ENCODE data around the gene CAMKMT. TPM values are rescaled to one million over a fixed set of nuclear protein-coding genes. Genes with fewer than 3 reads are reported as not detected.

The CAMKMT gene
- total RNA-seq, 2 donors from 2014 or later, result 13.5 to 26.5 TPM

GRCh38 chr2:44632931-44633689 lies 271.4 kb downstream of the CAMKMT start:
- no peaks in the 10 kb centered on the region for H3K27me3 Mint-ChIP-seq
- peaks cover 4% of the 10 kb centered on the region for H3K9me3 Mint-ChIP-seq
- H3K4me3 Mint-ChIP-seq, result no peak overlapping the region
- no peak for ATAC-seq
- H3K4me1 Mint-ChIP-seq (ENCODE audit: low read depth in 2 of 2), result peaks cover 4 to 15% of the 10 kb centered on the region in 2 donors
- H3K27ac Mint-ChIP-seq, result peak overlapping the region in 1 of 2 donors; percentile 37
- no peak for DNase-seq (ENCODE audit: low spot score)
- peaks cover 10% of the 10 kb centered on the region for H3K36me3 Mint-ChIP-seq

GRCh38 chr2:44635725-44636124 lies 274.0 kb downstream of the CAMKMT start:
- no peak overlapping the region for H3K27ac Mint-ChIP-seq
- H3K9me3 Mint-ChIP-seq, result no peaks in the 10 kb centered on the region
- ATAC-seq, result no peak
- no peak overlapping the region for H3K4me3 Mint-ChIP-seq
- peaks cover 10% of the 10 kb centered on the region for H3K36me3 Mint-ChIP-seq
- DNase-seq (ENCODE audit: low spot score), result no peak
- no peaks in the 10 kb centered on the region for H3K27me3 Mint-ChIP-seq
- peaks cover 4 to 15% of the 10 kb centered on the region in 2 donors for H3K4me1 Mint-ChIP-seq (ENCODE audit: low read depth in 2 of 2)

GRCh38 chr2:44638649-44639048 lies 276.9 kb downstream of the CAMKMT start:
- H3K4me1 Mint-ChIP-seq (ENCODE audit: low read depth in 2 of 2), result peaks cover 0 to 6% of the 10 kb centered on the region in 2 donors
- no peaks in the 10 kb centered on the region for H3K27me3 Mint-ChIP-seq
- DNase-seq (ENCODE audit: low spot score) (no peak), ATAC-seq (no peak)
- H3K27ac Mint-ChIP-seq, result no peak overlapping the region
- H3K4me3 Mint-ChIP-seq, result no peak overlapping the region
- no peaks in the 10 kb centered on the region for H3K9me3 Mint-ChIP-seq
- H3K36me3 Mint-ChIP-seq, result peaks cover 5% of the 10 kb centered on the region

- no peaks in the 10 kb centered on the region for H3K27me3 Mint-ChIP-seq
- ATAC-seq (no peak), DNase-seq (ENCODE audit: low spot score) (no peak)
- no peak overlapping the region for H3K27ac Mint-ChIP-seq
- H3K4me3 Mint-ChIP-seq, result no peak overlapping the region
- no peaks in the 10 kb centered on the region for H3K9me3 Mint-ChIP-seq
- no peaks in the 10 kb centered on the region for H3K4me1 Mint-ChIP-seq (ENCODE audit: low read depth in 2 of 2)
- no peaks in the 10 kb centered on the region for H3K36me3 Mint-ChIP-seq
Measured at GRCh38 chr2:44639399-44639798, 277.7 kb downstream of the CAMKMT start.

- no peak for ATAC-seq
- no peaks in the 10 kb centered on the region for H3K36me3 Mint-ChIP-seq
- H3K27me3 Mint-ChIP-seq, result no peaks in the 10 kb centered on the region
- H3K9me3 Mint-ChIP-seq, result no peaks in the 10 kb centered on the region
- H3K4me1 Mint-ChIP-seq (ENCODE audit: low read depth in 2 of 2), result no peaks in the 10 kb centered on the region
- DNase-seq (ENCODE audit: low spot score), result no peak
- no peak overlapping the region for H3K27ac Mint-ChIP-seq
- no peak overlapping the region for H3K4me3 Mint-ChIP-seq
Measured at GRCh38 chr2:44642123-44642857, 280.5 kb downstream of the CAMKMT start.

- no peaks in the 10 kb centered on the region for H3K4me1 Mint-ChIP-seq (ENCODE audit: low read depth in 2 of 2)
- no peak for DNase-seq (ENCODE audit: low spot score)
- no peak for ATAC-seq
- no peak overlapping the region for H3K27ac Mint-ChIP-seq
- H3K4me3 Mint-ChIP-seq, result no peak overlapping the region
- no peaks in the 10 kb centered on the region for H3K27me3 Mint-ChIP-seq
- H3K36me3 Mint-ChIP-seq, result no peaks in the 10 kb centered on the region
- no peaks in the 10 kb centered on the region for H3K9me3 Mint-ChIP-seq
Measured at GRCh38 chr2:44645937-44646336, 284.2 kb downstream of the CAMKMT start.

GRCh38 chr2:44649381-44649780 lies 287.6 kb downstream of the CAMKMT start:
- peaks cover 0 to 5% of the 10 kb centered on the region in 2 donors for H3K4me1 Mint-ChIP-seq (ENCODE audit: low read depth in 2 of 2)
- DNase-seq (ENCODE audit: low spot score) (no peak), ATAC-seq (no peak)
- no peaks in the 10 kb centered on the region for H3K9me3 Mint-ChIP-seq
- no peaks in the 10 kb centered on the region for H3K27me3 Mint-ChIP-seq
- H3K36me3 Mint-ChIP-seq, result no peaks in the 10 kb centered on the region
- no peak overlapping the region for H3K4me3 Mint-ChIP-seq
- H3K27ac Mint-ChIP-seq, result no peak overlapping the region

- H3K4me1 Mint-ChIP-seq (ENCODE audit: low read depth in 2 of 2), result peaks cover 0 to 10% of the 10 kb centered on the region in 2 donors
- no peaks in the 10 kb centered on the region for H3K9me3 Mint-ChIP-seq
- no peaks in the 10 kb centered on the region for H3K36me3 Mint-ChIP-seq
- no peaks in the 10 kb centered on the region for H3K27me3 Mint-ChIP-seq
- no peak for ATAC-seq
- no peak overlapping the region for H3K4me3 Mint-ChIP-seq
- no peak for DNase-seq (ENCODE audit: low spot score)
- H3K27ac Mint-ChIP-seq, result no peak overlapping the region
Measured at GRCh38 chr2:44650796-44651195, 289.0 kb downstream of the CAMKMT start.

GRCh38 chr2:44651974-44652373 lies 290.2 kb downstream of the CAMKMT start:
- DNase-seq (ENCODE audit: low spot score) (no peak), ATAC-seq (no peak)
- Mint-ChIP-seq H3K4me3 (no peak overlapping the region), H3K27me3 (no peaks in the 10 kb centered on the region), H3K9me3 (no peaks in the 10 kb centered on the region), H3K4me1 (ENCODE audit: low read depth in 2 of 2) (peaks cover 0 to 10% of the 10 kb centered on the region in 2 donors), H3K27ac (no peak overlapping the region), H3K36me3 (no peaks in the 10 kb centered on the region)

- Mint-ChIP-seq H3K27ac (no peak overlapping the region), H3K4me3 (no peak overlapping the region), H3K27me3 (no peaks in the 10 kb centered on the region), H3K9me3 (no peaks in the 10 kb centered on the region), H3K36me3 (no peaks in the 10 kb centered on the region), H3K4me1 (ENCODE audit: low read depth in 2 of 2) (peaks cover 0 to 10% of the 10 kb centered on the region in 2 donors)
- ATAC-seq, result no peak
- no peak for DNase-seq (ENCODE audit: low spot score)
Measured at GRCh38 chr2:44652701-44653100, 291.0 kb downstream of the CAMKMT start.

- H3K9me3 Mint-ChIP-seq, result no peaks in the 10 kb centered on the region
- ATAC-seq, result no peak
Measured at GRCh38 chr2:44655401-44655864, 293.7 kb downstream of the CAMKMT start.

GRCh38 chr2:44656460-44656859 lies 294.7 kb downstream of the CAMKMT start:
- peaks cover 0 to 12% of the 10 kb centered on the region in 2 donors for H3K4me1 Mint-ChIP-seq (ENCODE audit: low read depth in 2 of 2)
- no peaks in the 10 kb centered on the region for H3K27me3 Mint-ChIP-seq
- no peak for ATAC-seq
- no peak overlapping the region for H3K27ac Mint-ChIP-seq
- no peak overlapping the region for H3K4me3 Mint-ChIP-seq
- H3K9me3 Mint-ChIP-seq, result no peaks in the 10 kb centered on the region
- H3K36me3 Mint-ChIP-seq, result no peaks in the 10 kb centered on the region
- no peak for DNase-seq (ENCODE audit: low spot score)

More at GRCh38 chr2:44655401-44655864, 293.7 kb downstream of the CAMKMT start:
- Mint-ChIP-seq H3K4me1 (ENCODE audit: low read depth in 2 of 2) (peaks cover 0 to 12% of the 10 kb centered on the region in 2 donors), H3K4me3 (no peak overlapping the region), H3K27me3 (no peaks in the 10 kb centered on the region), H3K27ac (no peak overlapping the region), H3K36me3 (no peaks in the 10 kb centered on the region)
- no peak for DNase-seq (ENCODE audit: low spot score)

- H3K4me1 Mint-ChIP-seq (ENCODE audit: low read depth in 2 of 2), result peaks cover 3% of the 10 kb centered on the region in 2 donors
- no peaks in the 10 kb centered on the region for H3K9me3 Mint-ChIP-seq
Measured at GRCh38 chr2:44663471-44664073, 301.8 kb downstream of the CAMKMT start.

GRCh38 chr2:44668336-44668735 lies 306.6 kb downstream of the CAMKMT start:
- DNase-seq (ENCODE audit: low spot score) (no peak), ATAC-seq (no peak)
- H3K36me3 Mint-ChIP-seq, result no peaks in the 10 kb centered on the region
- H3K27me3 Mint-ChIP-seq, result no peaks in the 10 kb centered on the region
- no peaks in the 10 kb centered on the region for H3K9me3 Mint-ChIP-seq
- no peak overlapping the region for H3K4me3 Mint-ChIP-seq
- H3K4me1 Mint-ChIP-seq (ENCODE audit: low read depth in 2 of 2), result peaks cover 3% of the 10 kb centered on the region in 2 donors
- H3K27ac Mint-ChIP-seq, result no peak overlapping the region

More at GRCh38 chr2:44663471-44664073, 301.8 kb downstream of the CAMKMT start:
- H3K27ac Mint-ChIP-seq, result no peak overlapping the region
- H3K27me3 Mint-ChIP-seq, result no peaks in the 10 kb centered on the region
- H3K4me3 Mint-ChIP-seq, result no peak overlapping the region
- no peak for ATAC-seq
- no peak for DNase-seq (ENCODE audit: low spot score)
- H3K36me3 Mint-ChIP-seq, result no peaks in the 10 kb centered on the region

All from natural killer cell treated with Interleukin-12 subunit alpha and Interleukin-12 subunit beta and Interleukin-15 and Interleukin-18, amount 100 ng/mL, for 72 hours (primary cell).